Naive thymus-derived CD8-positive, alpha-beta T cell (primary cell): Measurements from ENCODE around the gene ZFP91. TPM values are rescaled to one million over a fixed set of nuclear protein-coding genes. Genes with fewer than 3 reads are reported as not detected.
A peak's percentile ranks its signal among the peaks of the same experiment; 100 is the strongest.

Experiments
- ATAC-seq, 2 donors: fragments of 150-1000 bp; cut with Tn5 transposase in 1 of 2; sonication (Bioruptor Pico), chemical (Tn5 transposase) in 1 of 2; 1 replicate in 1 of 2; 2 replicates in 1 of 2; pipeline ENCODE4 v1.10.0; 2021; ENCODE audit warnings: mild to moderate bottlenecking in 2 of 2, moderate library complexity in 2 of 2
- POLR2A ChIA-PET: fragments of 350-600 bp; sonication (Branson Sonifier 250); formaldehyde crosslinking; loops from one replicate; lab custom pipeline; 2021; ENCODE audit warnings: antibody characterized with exemption; lab: Charles Lee
- DNase-seq, 10 donors: peaks; one replicate each; pipeline versions ENCODE4 v3.0.0 to v3.0.0-alpha.2; 2020 to 2022
- H3K27ac Mint-ChIP-seq, 10 donors: one replicate each; pipeline ENCODE4 v1.8.0; 2020 to 2022; ENCODE audit warnings: mild to moderate bottlenecking in 10 of 10, mixed read lengths in 10 of 10, moderate library complexity in 4 of 10, inconsistent platforms in 1 of 10
- H3K27me3 Mint-ChIP-seq, 5 donors: one replicate each; pipeline ENCODE4 v1.8.0; 2021 to 2022; ENCODE audit warnings: mixed read lengths in 5 of 5
- H3K36me3 Mint-ChIP-seq, 3 donors: one replicate each; pipeline ENCODE4 v1.8.0; 2020 to 2022; ENCODE audit warnings: mixed read lengths in 3 of 3, mild to moderate bottlenecking in 2 of 3, inconsistent platforms in 1 of 3
- H3K4me1 Mint-ChIP-seq, 4 donors: one replicate each; pipeline ENCODE4 v1.8.0; 2021 to 2022; ENCODE audit warnings: mixed read lengths in 4 of 4
- H3K4me3 Mint-ChIP-seq, 10 donors: one replicate each; pipeline ENCODE4 v1.8.0; 2020 to 2022; ENCODE audit warnings: mild to moderate bottlenecking in 10 of 10, mixed read lengths in 10 of 10, moderate library complexity in 6 of 10, inconsistent platforms in 1 of 10
- H3K9me3 Mint-ChIP-seq, 9 donors: one replicate each; pipeline ENCODE4 v1.8.0; 2020 to 2022; ENCODE audit warnings: mixed read lengths in 9 of 9, mild to moderate bottlenecking in 3 of 9, inconsistent platforms in 1 of 9, moderate library complexity in 1 of 9
- polyA plus RNA-seq, 3 donors: library from polyadenylated mRNA; unstranded; fragments of 300-500 nt; fragmentation: Illumina TruSeq; gene quantifications; one replicate each; pipeline ENCODE4 v1.2.3, GENCODE V29; 2021
- total RNA-seq, 8 experiments: library from RNA in 2 of 8; stranded (reverse) in 2 of 8; gene quantifications; one replicate each; pipeline ENCODE4 v1.2.3 and lab custom pipeline; 2021 to 2026

Gene ZFP91
- total and polyA plus RNA-seq, 5 experiments from 2014 or later = 4.8 to 49.6 (median 9.4) TPM

GRCh38 chr11:58617976-58618557 is 39.2 kb downstream of the ZFP91 start:
- Mint-ChIP-seq H3K36me3 (peaks cover 14 to 89% (median 30%) of the 10 kb centered on the region in 3 donors), H3K4me3 (no peak overlapping the region), H3K27me3 (no peaks in the 10 kb centered on the region), H3K9me3 (no peaks in the 10 kb centered on the region), H3K4me1 (peaks cover 8 to 24% (median 16%) of the 10 kb centered on the region in 4 donors), H3K27ac (peak overlapping the region; percentile 36 to 85 (median 69))
- ATAC-seq (peak in 1 of 2 donors; percentile 58), DNase-seq (no peak)
- POLR2A ChIA-PET = no interaction called here

GRCh38 chr11:58621586-58622262 is 42.9 kb downstream of the ZFP91 start:
- Mint-ChIP-seq H3K4me3 (no peak overlapping the region), H3K36me3 (peaks cover 18 to 77% (median 37%) of the 10 kb centered on the region in 3 donors), H3K27ac (peak overlapping the region in 9 of 10 donors; percentile 28 to 87 (median 70)), H3K27me3 (no peaks in the 10 kb centered on the region), H3K9me3 (no peaks in the 10 kb centered on the region), H3K4me1 (peaks cover 12 to 26% (median 17%) of the 10 kb centered on the region in 4 donors)
- DNase-seq (no peak), ATAC-seq (peak in 1 of 2 donors; percentile 57)
- POLR2A ChIA-PET = no interaction called here

GRCh38 chr11:58622344-58622743 is 43.5 kb downstream of the ZFP91 start, which contains the start of gene CNTF:
Gene CNTF (plus strand): TSS chr11:58622665. CDS start chr11:58622753, 88 bp downstream.
- DNase-seq (no peak), ATAC-seq (no peak)
- Mint-ChIP-seq H3K27ac (peak within 1 kb of the TSS; percentile 28 to 87 (median 66)), H3K4me1 (peaks cover 11 to 26% (median 19%) of the 10 kb centered on the region in 4 donors), H3K27me3 (no peaks in the 10 kb centered on the region), H3K4me3 (no peak within 1 kb of the TSS), H3K9me3 (no peaks in the 10 kb centered on the region), H3K36me3 (peaks cover 15 to 74% (median 34%) of the 10 kb centered on the region in 3 donors)
- POLR2A ChIA-PET = interaction anchor here (0.6 kb wide), 1 partner anchor 195 kb away, joined by 3 read pairs; no protein-coding TSS in a partner anchor

DNA sequence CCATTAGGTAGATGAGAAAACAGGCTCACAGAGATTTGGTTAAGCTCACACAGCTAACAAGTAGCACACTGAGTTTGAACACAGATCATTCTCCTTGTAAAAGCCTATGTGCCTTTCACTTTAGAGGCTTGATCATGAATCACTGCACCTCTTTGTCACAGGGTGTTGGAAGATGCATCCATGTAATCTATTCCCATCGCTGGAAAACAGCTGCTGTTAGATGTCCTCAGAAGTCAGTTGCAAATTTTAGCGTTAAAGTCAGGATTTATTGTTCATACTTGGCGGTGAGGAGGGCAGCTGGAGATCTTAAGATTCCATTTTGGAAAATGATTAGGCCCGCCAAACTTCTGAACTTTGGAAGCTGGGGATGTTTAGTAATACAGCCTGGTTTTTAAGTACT is 46.2 kb downstream of the ZFP91 start:
- Mint-ChIP-seq H3K4me1 (peaks cover 11 to 29% (median 24%) of the 10 kb centered on the region in 4 donors), H3K27ac (peak overlapping the region in 1 of 10 donors; percentile 8), H3K36me3 (peaks cover 13 to 47% (median 18%) of the 10 kb centered on the region in 3 donors), H3K9me3 (no peaks in the 10 kb centered on the region), H3K4me3 (no peak overlapping the region), H3K27me3 (no peaks in the 10 kb centered on the region)
- no peak for ATAC-seq
- POLR2A ChIA-PET = no interaction called here
- DNase-seq = no peak

- Mint-ChIP-seq H3K36me3 (peaks cover 13 to 42% (median 15%) of the 10 kb centered on the region in 3 donors), H3K27ac (peak overlapping the region in 7 of 10 donors; percentile 1 to 57 (median 49)), H3K4me3 (no peak overlapping the region), H3K4me1 (peaks cover 8 to 25% (median 21%) of the 10 kb centered on the region in 4 donors), H3K9me3 (no peaks in the 10 kb centered on the region), H3K27me3 (no peaks in the 10 kb centered on the region)
- POLR2A ChIA-PET = no interaction called here
- ATAC-seq = no peak
- no peak for DNase-seq
These were observed 47.1 kb downstream of the ZFP91 start for GRCh38 chr11:58625826-58626460.

GRCh38 chr11:58626934-58627483 is 48.1 kb downstream of the ZFP91 start:
- Mint-ChIP-seq H3K27ac (peak overlapping the region in 7 of 10 donors; percentile 5 to 62 (median 38)), H3K4me3 (no peak overlapping the region), H3K27me3 (no peaks in the 10 kb centered on the region), H3K9me3 (no peaks in the 10 kb centered on the region), H3K36me3 (peaks cover 13 to 36% (median 15%) of the 10 kb centered on the region in 3 donors), H3K4me1 (peaks cover 8 to 18% (median 14%) of the 10 kb centered on the region in 4 donors)
- ATAC-seq = no peak
- POLR2A ChIA-PET = interaction anchor here (1.4 kb wide), 1 partner anchor 11 kb away, joined by 3 read pairs; no protein-coding TSS in a partner anchor
- DNase-seq = no peak

GRCh38 chr11:58628446-58628845 is 49.6 kb downstream of the ZFP91 start:
- H3K36me3 Mint-ChIP-seq = peaks cover 5 to 22% (median 9%) of the 10 kb centered on the region in 3 donors
- peaks cover 5 to 12% (median 8%) of the 10 kb centered on the region in 4 donors for H3K4me1 Mint-ChIP-seq
- H3K27ac Mint-ChIP-seq = peak overlapping the region in 5 of 10 donors; percentile 25 to 89 (median 62)
- POLR2A ChIA-PET = no interaction called here
- no peaks in the 10 kb centered on the region for H3K9me3 Mint-ChIP-seq
- H3K27me3 Mint-ChIP-seq = no peaks in the 10 kb centered on the region
- ATAC-seq (no peak), DNase-seq (no peak)
- H3K4me3 Mint-ChIP-seq = no peak overlapping the region

DNA sequence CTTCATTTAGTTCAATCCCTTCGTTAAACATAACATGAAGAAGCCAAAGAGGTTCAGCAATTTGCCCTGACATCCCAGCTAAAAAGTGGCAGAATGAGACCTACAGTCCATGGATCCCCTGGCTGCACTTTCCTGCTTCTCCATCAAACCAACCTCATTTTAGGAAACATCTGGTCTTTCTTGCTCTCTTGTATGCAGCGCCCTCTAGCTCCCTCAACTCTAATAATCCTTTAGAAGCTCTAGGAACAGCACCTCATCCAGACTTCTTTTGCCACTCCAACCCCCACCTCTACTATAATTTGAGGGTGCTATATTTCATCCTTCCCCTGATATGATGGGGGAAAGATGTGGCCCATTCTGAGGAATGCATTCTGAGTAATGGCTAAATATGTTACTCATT is 51.0 kb downstream of the ZFP91 start:
- H3K9me3 Mint-ChIP-seq = no peaks in the 10 kb centered on the region
- ATAC-seq (peak; percentile 46 to 48), DNase-seq (peak in 2 of 10 donors; percentile 30 to 31)
- peak overlapping the region in 7 of 10 donors; percentile 1 to 90 (median 65) for H3K27ac Mint-ChIP-seq
- peaks cover 5 to 12% (median 7%) of the 10 kb centered on the region in 4 donors for H3K4me1 Mint-ChIP-seq
- H3K27me3 Mint-ChIP-seq = no peaks in the 10 kb centered on the region
- H3K36me3 Mint-ChIP-seq = peaks cover 0 to 9% (median 0%) of the 10 kb centered on the region in 3 donors
- POLR2A ChIA-PET = interaction anchor here (1.3 to 1.7 kb wide), 2 partner anchors 52 to 62 kb away, joined by 4 to 10 read pairs; partner anchors contain the start of gene ZFP91
- H3K4me3 Mint-ChIP-seq = no peak overlapping the region

DNA sequence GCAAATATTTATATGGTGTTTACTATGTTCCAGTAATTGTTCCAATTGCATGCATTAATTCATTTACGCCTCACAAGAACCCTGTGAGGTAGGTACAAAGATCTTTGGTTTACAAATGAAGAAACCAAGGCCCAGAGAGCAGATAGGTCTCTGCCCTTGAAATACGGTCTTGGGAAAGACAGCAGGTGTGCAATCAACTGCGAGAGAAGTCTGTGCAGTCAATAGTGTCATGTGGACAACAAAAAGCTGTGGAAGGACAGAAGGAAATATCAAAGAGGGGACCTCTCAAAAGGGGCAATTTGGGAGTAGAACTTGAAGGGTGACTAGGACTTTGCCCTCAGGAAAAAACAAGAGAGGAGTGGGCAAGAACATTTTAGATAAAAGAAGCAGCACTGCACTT is 52.5 kb downstream of the ZFP91 start:
- H3K4me3 Mint-ChIP-seq = no peak overlapping the region
- peaks cover 4 to 9% (median 6%) of the 10 kb centered on the region in 4 donors for H3K4me1 Mint-ChIP-seq
- POLR2A ChIA-PET = no interaction called here
- H3K9me3 Mint-ChIP-seq = no peaks in the 10 kb centered on the region
- ATAC-seq = no peak
- H3K27me3 Mint-ChIP-seq = no peaks in the 10 kb centered on the region
- H3K27ac Mint-ChIP-seq = no peak overlapping the region
- no peak for DNase-seq
- H3K36me3 Mint-ChIP-seq = peaks cover 0 to 4% (median 0%) of the 10 kb centered on the region in 3 donors

GRCh38 chr11:58632510-58632909 is 53.6 kb downstream of the ZFP91 start:
- H3K36me3 Mint-ChIP-seq = no peaks in the 10 kb centered on the region
- H3K27ac Mint-ChIP-seq = no peak overlapping the region
- no peaks in the 10 kb centered on the region for H3K9me3 Mint-ChIP-seq
- peaks cover 3 to 7% (median 5%) of the 10 kb centered on the region in 4 donors for H3K4me1 Mint-ChIP-seq
- H3K4me3 Mint-ChIP-seq = no peak overlapping the region
- ATAC-seq = no peak
- DNase-seq = no peak
- no peaks in the 10 kb centered on the region for H3K27me3 Mint-ChIP-seq
- POLR2A ChIA-PET = no interaction called here

DNA sequence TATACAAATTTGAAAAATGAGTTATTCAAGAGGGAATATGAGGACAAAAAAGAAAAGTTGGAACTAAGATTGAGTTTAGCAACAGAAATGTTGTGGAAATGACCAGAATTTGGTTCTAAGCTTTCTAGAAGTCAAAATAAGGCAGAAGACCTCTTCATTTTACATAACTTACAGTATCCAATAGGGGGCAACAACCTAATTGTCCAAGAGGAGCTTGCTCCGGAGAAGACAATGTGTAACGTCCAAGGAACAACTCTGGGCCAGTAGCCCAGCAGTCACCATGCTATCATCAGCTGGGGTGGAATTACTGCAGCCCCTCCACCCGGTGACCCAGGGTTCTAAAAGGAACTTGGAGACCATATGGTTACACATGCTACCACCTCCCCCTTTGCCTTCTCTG is 57.7 kb downstream of the ZFP91 start:
- ATAC-seq (no peak), DNase-seq (no peak)
- H3K36me3 Mint-ChIP-seq = no peaks in the 10 kb centered on the region
- no peaks in the 10 kb centered on the region for H3K9me3 Mint-ChIP-seq
- no peaks in the 10 kb centered on the region for H3K27me3 Mint-ChIP-seq
- POLR2A ChIA-PET = interaction anchor here (1.0 kb wide), 1 partner anchor 17 kb away, joined by 5 read pairs; no protein-coding TSS in a partner anchor
- peaks cover 14 to 26% (median 20%) of the 10 kb centered on the region in 4 donors for H3K4me1 Mint-ChIP-seq
- no peak overlapping the region for H3K27ac Mint-ChIP-seq
- H3K4me3 Mint-ChIP-seq = no peak overlapping the region

GRCh38 chr11:58637371-58637770 is 58.5 kb downstream of the ZFP91 start:
- Mint-ChIP-seq H3K9me3 (no peaks in the 10 kb centered on the region), H3K4me1 (peaks cover 15 to 33% (median 22%) of the 10 kb centered on the region in 4 donors), H3K27ac (peak overlapping the region in 3 of 10 donors; percentile 22 to 32 (median 23)), H3K36me3 (no peaks in the 10 kb centered on the region), H3K4me3 (no peak overlapping the region), H3K27me3 (no peaks in the 10 kb centered on the region)
- POLR2A ChIA-PET = interaction anchor here (1.0 kb wide), 1 partner anchor 16 kb away, joined by 5 read pairs; no protein-coding TSS in a partner anchor
- ATAC-seq = no peak
- no peak for DNase-seq
